Measurements from ENCODE around the gene RBL2. TPM values are rescaled to one million over a fixed set of nuclear protein-coding genes. Genes with fewer than 3 reads are reported as not detected.
"Not testable (repeated sequence)": the region's sequence is repeated elsewhere in the genome, so short reads cannot be mapped to it uniquely, and the experiment has no call there.

The RBL2 gene
- total RNA-seq, 1 experiment from 2014 or later = 43.1 TPM

DNA sequence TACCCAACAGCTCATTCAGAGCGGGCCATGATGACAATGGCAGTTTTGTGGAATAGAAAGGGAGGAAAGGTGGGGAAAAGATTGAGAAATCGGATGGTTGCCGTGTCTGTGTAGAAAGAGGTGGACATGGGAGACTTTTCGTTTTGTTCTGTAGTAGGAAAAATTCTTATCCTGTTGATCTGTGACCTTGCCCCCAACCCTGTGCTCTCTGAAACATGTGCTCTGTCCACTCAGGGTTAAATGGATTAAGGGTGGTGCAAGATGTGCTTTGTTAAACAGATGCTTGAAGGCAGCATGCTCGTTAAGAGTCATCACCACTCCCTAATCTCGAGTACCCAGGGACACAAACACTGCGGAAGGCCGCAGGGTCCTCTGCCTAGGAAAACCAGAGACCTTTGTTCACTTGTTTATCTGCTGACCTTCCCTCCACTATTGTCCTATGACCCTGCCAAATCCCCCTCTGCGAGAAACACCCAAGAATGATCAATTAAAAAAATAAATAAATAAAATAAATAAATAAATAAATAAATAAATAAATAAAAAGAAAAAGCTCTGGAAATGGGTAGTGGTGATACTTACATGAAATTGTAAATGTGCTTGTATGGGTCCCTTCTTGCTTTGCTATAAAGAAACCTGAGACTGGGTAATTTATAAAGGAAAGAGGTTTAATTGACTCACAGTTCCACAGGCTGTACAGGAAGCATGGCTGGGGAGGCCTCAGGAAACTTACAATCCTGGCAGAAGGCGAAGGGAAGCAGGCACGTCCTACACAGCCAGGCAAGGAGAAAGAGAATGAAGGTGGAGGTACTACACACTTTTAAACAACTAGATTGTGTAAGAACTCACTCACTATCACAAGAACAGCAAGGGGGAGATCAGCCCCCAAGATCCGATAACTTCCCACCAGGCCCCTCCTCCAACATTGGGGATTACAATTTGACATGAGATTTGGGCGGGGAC is 105.8 kb downstream of the RBL2 start:
- DNase-seq (ENCODE audit: low read depth) = not testable (repeated sequence)

Other genes starting within 250 kb of the RBL2 start
- gene AKTIP, start 68.7 kb downstream of the RBL2 start, total RNA-seq (2014; rRNA removed; shearing (Covaris generic)) = 24.3 and 24.6 TPM in 2 replicates

Data from RPMI7951 (cell line).